Coronary artery (tissue), 2 donors: ENCODE measurements around the gene SPTBN1.

Experiments
- DNase-seq: peaks from one replicate; pipeline ENCODE4 v3.0.0-alpha.2; 2017; ENCODE audit warnings: low spot score
- H3K27ac ChIP-seq, 2 donors: fragments of 200-600 bp; sonication (generic); one replicate each; pipeline ENCODE4 v1.5.1; 2016 to 2019
- H3K4me3 ChIP-seq: fragments of 200-600 bp; sonication (generic); 2 replicates; pipeline ENCODE4 v1.5.1; 2016; ENCODE audit warnings: mild to moderate bottlenecking, moderate library complexity
- TF ChIP-seq, protein P1 (sequence below): fragments of 200-600 bp; sonication (generic); IDR thresholded peaks from one replicate; pipeline ENCODE4 v1.5.1; 2019; ENCODE audit warnings: antibody characterized with exemption

The SPTBN1 gene

DNA sequence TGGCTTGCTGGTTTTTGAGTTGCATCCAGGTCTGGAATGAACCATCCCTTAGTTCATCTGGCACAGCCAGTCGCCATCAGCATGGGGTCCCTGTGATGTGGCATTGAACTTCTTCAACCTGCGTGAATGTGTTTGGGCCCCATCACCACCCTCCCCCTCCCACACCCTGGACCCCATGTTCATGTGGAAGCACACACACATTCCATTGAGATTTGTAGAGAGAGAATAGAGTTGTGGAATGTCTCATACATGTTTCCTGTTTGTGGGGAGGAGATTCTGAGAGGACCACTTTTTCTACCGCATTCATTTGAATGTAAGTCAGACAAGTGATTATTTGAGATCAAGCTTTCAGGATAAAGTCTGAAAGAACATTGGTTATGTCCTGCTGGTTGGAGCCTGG lies 149.7 kb downstream of the SPTBN1 start:
- no peak for DNase-seq
- Histone ChIP-seq H3K27ac (peak overlapping the region in 1 of 2 donors; percentile 19), H3K4me3 (no peak overlapping the region)
- TF ChIP-seq, protein P1, sequence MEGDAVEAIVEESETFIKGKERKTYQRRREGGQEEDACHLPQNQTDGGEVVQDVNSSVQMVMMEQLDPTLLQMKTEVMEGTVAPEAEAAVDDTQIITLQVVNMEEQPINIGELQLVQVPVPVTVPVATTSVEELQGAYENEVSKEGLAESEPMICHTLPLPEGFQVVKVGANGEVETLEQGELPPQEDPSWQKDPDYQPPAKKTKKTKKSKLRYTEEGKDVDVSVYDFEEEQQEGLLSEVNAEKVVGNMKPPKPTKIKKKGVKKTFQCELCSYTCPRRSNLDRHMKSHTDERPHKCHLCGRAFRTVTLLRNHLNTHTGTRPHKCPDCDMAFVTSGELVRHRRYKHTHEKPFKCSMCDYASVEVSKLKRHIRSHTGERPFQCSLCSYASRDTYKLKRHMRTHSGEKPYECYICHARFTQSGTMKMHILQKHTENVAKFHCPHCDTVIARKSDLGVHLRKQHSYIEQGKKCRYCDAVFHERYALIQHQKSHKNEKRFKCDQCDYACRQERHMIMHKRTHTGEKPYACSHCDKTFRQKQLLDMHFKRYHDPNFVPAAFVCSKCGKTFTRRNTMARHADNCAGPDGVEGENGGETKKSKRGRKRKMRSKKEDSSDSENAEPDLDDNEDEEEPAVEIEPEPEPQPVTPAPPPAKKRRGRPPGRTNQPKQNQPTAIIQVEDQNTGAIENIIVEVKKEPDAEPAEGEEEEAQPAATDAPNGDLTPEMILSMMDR: no peak

DNA sequence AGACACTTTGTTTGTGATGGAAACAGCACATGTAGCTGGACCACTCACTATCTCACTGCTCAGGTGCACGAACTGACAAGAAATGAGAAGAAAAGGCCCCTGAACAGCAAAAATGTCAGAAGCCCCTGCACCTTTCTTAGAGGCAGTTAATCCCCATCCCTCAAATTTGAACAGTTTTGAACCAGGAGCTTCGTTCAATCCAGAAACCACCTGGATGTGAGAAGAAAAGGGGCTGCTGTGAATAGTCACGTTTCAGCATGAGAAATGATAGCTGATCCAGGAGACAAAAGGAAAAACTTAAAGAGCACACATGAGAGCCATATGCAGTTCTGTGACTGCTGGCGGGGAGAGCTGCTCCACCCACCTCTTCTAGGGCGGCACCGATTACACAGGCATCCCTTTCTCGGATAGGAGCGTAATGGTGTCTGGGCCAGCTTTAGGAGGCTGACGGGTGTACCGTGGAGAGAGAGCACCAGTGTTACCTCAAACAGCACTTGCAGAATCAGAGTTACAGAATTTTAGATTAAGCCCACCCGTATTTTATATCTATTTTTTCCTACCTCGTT lies 150.3 kb downstream of the SPTBN1 start:
- Histone ChIP-seq H3K27ac (peak overlapping the region in 1 of 2 donors; percentile 19), H3K4me3 (no peak overlapping the region)
- DNase-seq: no peak
- TF ChIP-seq, protein P1: no peak

GRCh38 chr2:54608224-54608623 lies 152.1 kb downstream of the SPTBN1 start:
- H3K27ac ChIP-seq: no peak overlapping the region
- H3K4me3 ChIP-seq: no peak overlapping the region
- DNase-seq: no peak
- TF ChIP-seq, protein P1: no peak

- no peak for DNase-seq
- no peak overlapping the region for H3K4me3 ChIP-seq
- no peak overlapping the region for H3K27ac ChIP-seq
- TF ChIP-seq, protein P1: no peak
Measured at GRCh38 chr2:54609241-54609640, 153.1 kb downstream of the SPTBN1 start.

GRCh38 chr2:54609647-54610046 lies 153.5 kb downstream of the SPTBN1 start:
- DNase-seq: no peak
- TF ChIP-seq, protein P1: no peak
- H3K4me3 ChIP-seq: no peak overlapping the region
- no peak overlapping the region for H3K27ac ChIP-seq

GRCh38 chr2:54610700-54611099 lies 154.6 kb downstream of the SPTBN1 start:
- Histone ChIP-seq H3K4me3 (no peak overlapping the region), H3K27ac (no peak overlapping the region)
- TF ChIP-seq, protein P1: no peak
- no peak for DNase-seq

GRCh38 chr2:54611830-54612545 lies 155.9 kb downstream of the SPTBN1 start:
- TF ChIP-seq, protein P1: no peak
- no peak for DNase-seq
- Histone ChIP-seq H3K4me3 (no peak overlapping the region), H3K27ac (no peak overlapping the region)
